Measurements from ENCODE around the gene DAAM2.

The DAAM2 gene

DNA sequence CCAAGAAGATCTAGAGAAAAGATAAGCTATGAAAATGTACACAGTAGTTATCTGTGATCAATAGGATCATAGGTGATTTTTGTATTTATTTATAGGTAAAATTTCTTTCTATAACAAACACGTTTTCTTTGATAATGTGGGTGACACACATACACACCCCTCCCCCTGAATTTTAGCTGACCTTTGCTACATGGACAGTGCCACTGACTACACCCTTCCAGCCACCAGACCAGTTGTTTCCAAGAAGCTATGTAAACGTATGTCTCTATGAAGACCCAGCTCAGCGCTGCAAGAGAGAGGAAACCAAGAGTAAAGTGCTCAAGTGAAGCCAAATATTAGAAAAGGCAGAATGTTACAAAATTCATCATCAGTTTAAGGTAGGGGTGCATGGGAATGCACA, 125.8 kb downstream of the DAAM2 start:
- Histone ChIP-seq H3K9me3 (ENCODE audit: insufficient read depth, low read length) (no peaks in the 10 kb centered on the region), H3K4me1 (ENCODE audit: insufficient read depth, insufficient read length) (no peaks in the 10 kb centered on the region), H3K4me3 (ENCODE audit: insufficient read length, low read depth) (no peak overlapping the region), H3K27me3 (ENCODE audit: insufficient read depth, insufficient read length) (no peaks in the 10 kb centered on the region), H3K36me3 (ENCODE audit: insufficient read depth, insufficient read length, low read length) (peaks cover 39% of the 10 kb centered on the region), H3K9ac (ENCODE audit: insufficient read length, low read depth) (no peak overlapping the region)
- TF ChIP-seq ZNF274 (IDR thresholded peaks at IDR 0.05; ENCODE audit: low read depth, low read length) (no peak), YY1 (IDR thresholded peaks at IDR 0.05; ENCODE audit: insufficient read depth, insufficient read length) (no peak), SUZ12 (IDR thresholded peaks at IDR 0.05; ENCODE audit: extremely low read depth, insufficient read depth, insufficient read length) (no peak)
- no peak for DNase-seq (ENCODE audit: low read depth, low spot score)

DNA sequence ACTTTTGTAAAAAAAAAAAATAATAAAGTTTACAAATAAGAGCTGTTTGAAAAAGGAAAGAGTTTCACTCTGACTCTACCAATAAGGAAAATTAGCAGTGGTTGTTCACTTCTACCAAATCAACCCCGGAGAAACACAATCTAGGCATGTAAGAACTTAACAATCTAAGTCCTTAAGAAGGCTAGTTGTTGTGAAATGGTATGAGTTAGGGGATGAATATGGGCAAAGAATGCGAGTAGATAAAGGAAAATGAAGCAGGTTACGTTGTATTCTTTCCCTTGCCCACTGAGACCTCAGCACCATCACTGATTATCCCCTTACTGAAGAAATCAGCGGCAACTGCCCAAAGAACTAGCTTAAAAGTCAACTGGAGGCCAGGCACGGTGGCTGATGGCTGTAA, 126.7 kb downstream of the DAAM2 start:
- DNase-seq (ENCODE audit: low read depth, low spot score) = no peak
- no peak for TF ChIP-seq ZNF274 (IDR thresholded peaks at IDR 0.05; ENCODE audit: low read depth, low read length)
- no peak for TF ChIP-seq SUZ12 (IDR thresholded peaks at IDR 0.05; ENCODE audit: extremely low read depth, insufficient read depth, insufficient read length)
- TF ChIP-seq YY1 (IDR thresholded peaks at IDR 0.05; ENCODE audit: insufficient read depth, insufficient read length) = no peak
- Histone ChIP-seq H3K9ac (ENCODE audit: insufficient read length, low read depth) (no peak overlapping the region), H3K9me3 (ENCODE audit: insufficient read depth, low read length) (no peaks in the 10 kb centered on the region), H3K36me3 (ENCODE audit: insufficient read depth, insufficient read length, low read length) (peaks cover 38% of the 10 kb centered on the region), H3K4me3 (ENCODE audit: insufficient read length, low read depth) (no peak overlapping the region), H3K4me1 (ENCODE audit: insufficient read depth, insufficient read length) (no peaks in the 10 kb centered on the region), H3K27me3 (ENCODE audit: insufficient read depth, insufficient read length) (no peaks in the 10 kb centered on the region)

DNA sequence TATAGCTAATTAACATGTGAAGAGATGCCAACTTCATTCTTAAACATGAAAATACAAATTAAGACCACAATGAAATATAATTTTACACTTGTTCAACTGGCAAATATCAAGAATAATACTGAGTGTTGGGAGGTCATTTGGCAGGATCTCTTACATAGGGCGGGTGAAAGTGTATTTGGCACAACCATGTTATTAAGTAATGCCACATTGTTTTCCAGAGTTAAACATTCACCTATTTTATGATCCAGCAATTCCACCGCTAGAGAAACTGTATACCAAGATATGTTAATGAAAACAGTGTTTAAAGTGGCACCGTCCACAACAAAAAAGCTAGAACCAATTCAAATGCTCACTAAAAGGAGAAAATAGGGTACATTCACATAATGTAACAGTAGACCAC, 128.0 kb downstream of the DAAM2 start:
- TF ChIP-seq ZNF274 (IDR thresholded peaks at IDR 0.05; ENCODE audit: low read depth, low read length) (no peak), YY1 (IDR thresholded peaks at IDR 0.05; ENCODE audit: insufficient read depth, insufficient read length) (no peak), SUZ12 (IDR thresholded peaks at IDR 0.05; ENCODE audit: extremely low read depth, insufficient read depth, insufficient read length) (no peak)
- Histone ChIP-seq H3K9me3 (ENCODE audit: insufficient read depth, low read length) (no peaks in the 10 kb centered on the region), H3K9ac (ENCODE audit: insufficient read length, low read depth) (no peak overlapping the region), H3K4me3 (ENCODE audit: insufficient read length, low read depth) (no peak overlapping the region), H3K36me3 (ENCODE audit: insufficient read depth, insufficient read length, low read length) (peaks cover 37% of the 10 kb centered on the region), H3K4me1 (ENCODE audit: insufficient read depth, insufficient read length) (no peaks in the 10 kb centered on the region), H3K27me3 (ENCODE audit: insufficient read depth, insufficient read length) (no peaks in the 10 kb centered on the region)
- DNase-seq (ENCODE audit: low read depth, low spot score) = no peak

DNA sequence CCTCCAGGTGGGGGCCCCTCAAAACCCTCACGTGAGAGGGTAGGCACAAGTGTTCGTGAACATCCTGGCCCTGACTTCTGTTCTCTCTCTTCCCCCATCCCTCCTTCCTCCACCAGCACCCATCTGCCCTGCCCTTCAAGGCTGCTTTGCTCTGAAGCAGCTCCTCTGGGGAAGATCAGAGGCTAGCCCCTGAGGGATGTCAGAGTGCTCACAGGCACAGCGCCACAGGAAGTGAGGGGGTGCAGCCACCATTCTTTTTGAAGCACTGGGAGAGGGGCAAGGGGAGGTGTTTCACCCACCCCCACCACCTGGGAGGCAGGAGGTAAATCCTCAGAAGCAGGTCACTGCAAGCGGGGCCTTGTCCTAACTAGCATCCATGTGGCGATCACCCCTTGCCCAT, 130.6 kb downstream of the DAAM2 start:
- Histone ChIP-seq H3K9me3 (ENCODE audit: insufficient read depth, low read length) (no peaks in the 10 kb centered on the region), H3K27me3 (ENCODE audit: insufficient read depth, insufficient read length) (no peaks in the 10 kb centered on the region), H3K36me3 (ENCODE audit: insufficient read depth, insufficient read length, low read length) (peaks cover 36% of the 10 kb centered on the region), H3K4me3 (ENCODE audit: insufficient read length, low read depth) (no peak overlapping the region), H3K4me1 (ENCODE audit: insufficient read depth, insufficient read length) (no peaks in the 10 kb centered on the region), H3K9ac (ENCODE audit: insufficient read length, low read depth) (no peak overlapping the region)
- TF ChIP-seq ZNF274 (IDR thresholded peaks at IDR 0.05; ENCODE audit: low read depth, low read length) = no peak
- no peak for TF ChIP-seq SUZ12 (IDR thresholded peaks at IDR 0.05; ENCODE audit: extremely low read depth, insufficient read depth, insufficient read length)
- TF ChIP-seq YY1 (IDR thresholded peaks at IDR 0.05; ENCODE audit: insufficient read depth, insufficient read length) = no peak
- no peak for DNase-seq (ENCODE audit: low read depth, low spot score)

DNA sequence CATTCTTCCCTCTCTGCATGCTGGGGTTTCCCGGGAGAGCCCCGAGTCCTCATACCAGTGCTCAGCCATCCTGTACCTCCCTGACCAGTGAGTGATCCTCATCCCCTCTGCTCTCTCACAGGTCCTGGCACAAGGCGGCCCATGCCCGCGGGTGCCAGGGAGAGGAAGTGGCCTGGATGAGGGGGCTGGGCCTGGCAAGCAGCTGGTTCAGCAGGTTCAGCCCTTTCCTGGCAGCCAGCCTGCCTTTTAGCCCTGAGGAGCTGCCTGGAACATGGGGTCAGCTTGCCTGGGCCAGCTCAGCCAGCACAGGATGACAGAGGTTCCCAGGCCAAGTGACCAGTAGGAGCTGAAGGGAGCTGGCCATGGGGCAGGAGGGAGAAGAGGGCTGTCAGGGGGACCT, 131.2 kb downstream of the DAAM2 start:
- no peak for DNase-seq (ENCODE audit: low read depth, low spot score)
- Histone ChIP-seq H3K4me3 (ENCODE audit: insufficient read length, low read depth) (no peak overlapping the region), H3K9ac (ENCODE audit: insufficient read length, low read depth) (no peak overlapping the region), H3K4me1 (ENCODE audit: insufficient read depth, insufficient read length) (no peaks in the 10 kb centered on the region), H3K36me3 (ENCODE audit: insufficient read depth, insufficient read length, low read length) (peaks cover 36% of the 10 kb centered on the region), H3K27me3 (ENCODE audit: insufficient read depth, insufficient read length) (no peaks in the 10 kb centered on the region), H3K9me3 (ENCODE audit: insufficient read depth, low read length) (no peaks in the 10 kb centered on the region)
- TF ChIP-seq YY1 (IDR thresholded peaks at IDR 0.05; ENCODE audit: insufficient read depth, insufficient read length) = no peak
- no peak for TF ChIP-seq ZNF274 (IDR thresholded peaks at IDR 0.05; ENCODE audit: low read depth, low read length)
- no peak for TF ChIP-seq SUZ12 (IDR thresholded peaks at IDR 0.05; ENCODE audit: extremely low read depth, insufficient read depth, insufficient read length)

DNA sequence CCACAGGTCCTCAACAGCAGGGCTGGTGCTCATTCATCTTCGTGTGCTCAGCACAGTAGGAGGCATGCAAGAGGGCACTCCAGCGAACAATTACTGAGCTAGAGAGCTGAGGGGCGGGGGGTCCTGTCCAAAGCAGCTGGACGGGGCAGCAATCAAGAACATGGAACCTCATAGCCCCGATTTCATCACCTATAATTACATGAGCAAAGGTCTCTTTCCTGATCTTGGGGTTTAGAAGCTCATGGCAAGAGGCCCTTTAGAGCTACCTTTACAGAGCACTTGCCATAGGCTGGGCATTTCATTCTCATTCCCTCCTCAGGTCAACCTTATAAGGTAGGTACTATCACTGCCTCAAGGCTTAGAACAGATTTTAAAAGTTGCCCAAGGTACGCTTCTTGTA, 131.7 kb downstream of the DAAM2 start:
- Histone ChIP-seq H3K36me3 (ENCODE audit: insufficient read depth, insufficient read length, low read length) (peaks cover 36% of the 10 kb centered on the region), H3K27me3 (ENCODE audit: insufficient read depth, insufficient read length) (no peaks in the 10 kb centered on the region), H3K4me3 (ENCODE audit: insufficient read length, low read depth) (no peak overlapping the region), H3K4me1 (ENCODE audit: insufficient read depth, insufficient read length) (no peaks in the 10 kb centered on the region), H3K9ac (ENCODE audit: insufficient read length, low read depth) (no peak overlapping the region), H3K9me3 (ENCODE audit: insufficient read depth, low read length) (no peaks in the 10 kb centered on the region)
- DNase-seq (ENCODE audit: low read depth, low spot score) = no peak
- no peak for TF ChIP-seq YY1 (IDR thresholded peaks at IDR 0.05; ENCODE audit: insufficient read depth, insufficient read length)
- TF ChIP-seq SUZ12 (IDR thresholded peaks at IDR 0.05; ENCODE audit: extremely low read depth, insufficient read depth, insufficient read length) = no peak
- TF ChIP-seq ZNF274 (IDR thresholded peaks at IDR 0.05; ENCODE audit: low read depth, low read length) = no peak

DNA sequence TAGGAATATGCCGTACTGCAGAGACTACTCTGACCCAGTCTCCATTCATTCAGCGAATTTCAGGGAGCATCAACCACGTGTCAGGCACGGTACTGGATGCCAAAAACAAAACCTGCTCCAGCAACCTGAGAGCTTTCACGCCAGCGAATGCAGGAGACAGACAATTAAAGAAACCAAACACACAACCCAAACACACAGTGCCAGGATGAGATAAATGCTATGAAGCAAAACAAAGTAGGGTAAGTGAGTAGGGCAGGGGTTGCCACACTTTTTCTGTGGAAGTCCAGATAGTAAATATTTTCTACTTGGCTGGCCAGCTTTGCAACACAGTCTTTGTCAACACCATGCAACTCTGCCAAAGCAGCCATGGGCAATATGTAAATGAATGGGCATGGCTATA, 132.1 kb downstream of the DAAM2 start:
- Histone ChIP-seq H3K4me1 (ENCODE audit: insufficient read depth, insufficient read length) (peaks cover 2% of the 10 kb centered on the region), H3K4me3 (ENCODE audit: insufficient read length, low read depth) (no peak overlapping the region), H3K9me3 (ENCODE audit: insufficient read depth, low read length) (no peaks in the 10 kb centered on the region), H3K27me3 (ENCODE audit: insufficient read depth, insufficient read length) (no peaks in the 10 kb centered on the region), H3K36me3 (ENCODE audit: insufficient read depth, insufficient read length, low read length) (peaks cover 36% of the 10 kb centered on the region), H3K9ac (ENCODE audit: insufficient read length, low read depth) (no peak overlapping the region)
- no peak for DNase-seq (ENCODE audit: low read depth, low spot score)
- TF ChIP-seq ZNF274 (IDR thresholded peaks at IDR 0.05; ENCODE audit: low read depth, low read length) (no peak), SUZ12 (IDR thresholded peaks at IDR 0.05; ENCODE audit: extremely low read depth, insufficient read depth, insufficient read length) (no peak), YY1 (IDR thresholded peaks at IDR 0.05; ENCODE audit: insufficient read depth, insufficient read length) (no peak)

All from NT2/D1 (cell line).